Gastrocnemius medialis (tissue), 4 donors: Measurements from ENCODE around the gene PARN. TPM values are rescaled to one million over a fixed set of nuclear protein-coding genes. Genes with fewer than 3 reads are reported as not detected.
A peak's percentile ranks its signal among the peaks of the same experiment; 100 is the strongest.

Experiments
- ATAC-seq, 2 donors: fragments of 150-250 bp; one replicate each; pipeline ENCODE4 v1.9.1; 2016
- DNase-seq, 2 donors: peaks; one replicate each; pipeline ENCODE4 v3.0.0-alpha.2; 2019
- H3K27ac ChIP-seq, 4 donors: fragments of 200-600 bp; sonication (generic); 1 replicate in 1 of 4; 2 replicates in 3 of 4; pipeline ENCODE4 v1.5.1; 2016 to 2018; ENCODE audit warnings: mild to moderate bottlenecking in 2 of 4, moderate library complexity in 1 of 4
- H3K27me3 ChIP-seq, 3 donors: fragments of 200-600 bp; sonication (generic) in 2 of 3; 1 replicate in 1 of 3; 2 replicates in 2 of 3; pipeline versions ENCODE4 v1.5.1 to v1.6.0; 2016 to 2019; ENCODE audit warnings: mild to moderate bottlenecking in 1 of 3, moderate library complexity in 1 of 3
- H3K36me3 ChIP-seq, 2 donors: fragments of 200-600 bp; sonication (generic) in 1 of 2; one replicate each; pipeline ENCODE4 v1.5.1; 2017 to 2018
- H3K4me1 ChIP-seq, 2 donors: fragments of 200-600 bp; sonication (generic) in 1 of 2; one replicate each; pipeline ENCODE4 v1.5.1; 2016 to 2017; ENCODE audit warnings: mild to moderate bottlenecking in 2 of 2
- H3K4me3 ChIP-seq, 4 donors: fragments of 200-600 bp; sonication (generic) in 3 of 4; 1 replicate in 1 of 4; 2 replicates in 3 of 4; pipeline ENCODE4 v1.5.1; 2016 to 2019; ENCODE audit warnings: mild to moderate bottlenecking in 2 of 4
- H3K9me3 ChIP-seq, 3 donors: fragments of 200-600 bp; sonication (generic) in 2 of 3; 1 replicate in 1 of 3; 2 replicates in 2 of 3; pipeline ENCODE4 v1.5.1; 2016 to 2019
- POLR2A ChIP-seq, 2 donors: fragments of 450-650 bp; IDR thresholded peaks; one replicate each; pipeline ENCODE4 v1.6.1; 2017; ENCODE audit warnings: antibody characterized with exemption in 2 of 2, mild to moderate bottlenecking in 2 of 2, moderate library complexity in 2 of 2
- in situ Hi-C, 4 donors: fragments of 200-750 bp; cut with MboI; loops; one replicate each; pipeline versions ENCODE4 v1.15.0 to v1.8.0; 2017; ENCODE audit warnings: low sequenced_read_pairs in 4 of 4
- intact Hi-C: fragments of 100-400 bp; cut with DNase I; formaldehyde crosslinking; loops from one replicate; pipeline ENCODE4 v1.15.1; 2023; ENCODE audit warnings: low total_unique reads
- total RNA-seq, 4 donors: library from RNA; depleted of rRNA; stranded (reverse); fragments of >200 nt; gene quantifications; one replicate each; pipeline versions ENCODE4 v1.1.0 to v1.2.3, GENCODE V29; 2016
- TF ChIP-seq, protein P1 (sequence below), 5 experiments: fragments of 450-650 bp in 3 of 5; fragments of 200-600 bp in 2 of 5; sonication (generic) in 2 of 5; IDR thresholded peaks in 4 of 5; conservative IDR thresholded peaks in 1 of 5; 1 replicate in 4 of 5; 2 replicates in 1 of 5; pipeline ENCODE4 v1.5.1; 2016 to 2019; ENCODE audit warnings: antibody characterized with exemption in 5 of 5, mild to moderate bottlenecking in 3 of 5, moderate library complexity in 3 of 5

The PARN gene
- total RNA-seq, 4 donors from 2014 or later: 18.8 to 44.9 (median 31.2) TPM

- Histone ChIP-seq H3K4me3 (peak overlapping the region in 2 of 4 donors; percentile 16 to 19), H3K27me3 (no peaks in the 10 kb centered on the region), H3K27ac (peak overlapping the region; percentile 76 to 88 (median 86)), H3K9me3 (no peaks in the 10 kb centered on the region), H3K4me1 (peaks cover 46 to 54% of the 10 kb centered on the region in 2 donors), H3K36me3 (no peaks in the 10 kb centered on the region)
- DNase-seq (no peak), ATAC-seq (peak; percentile 33 to 39)
- TF ChIP-seq, protein P1, sequence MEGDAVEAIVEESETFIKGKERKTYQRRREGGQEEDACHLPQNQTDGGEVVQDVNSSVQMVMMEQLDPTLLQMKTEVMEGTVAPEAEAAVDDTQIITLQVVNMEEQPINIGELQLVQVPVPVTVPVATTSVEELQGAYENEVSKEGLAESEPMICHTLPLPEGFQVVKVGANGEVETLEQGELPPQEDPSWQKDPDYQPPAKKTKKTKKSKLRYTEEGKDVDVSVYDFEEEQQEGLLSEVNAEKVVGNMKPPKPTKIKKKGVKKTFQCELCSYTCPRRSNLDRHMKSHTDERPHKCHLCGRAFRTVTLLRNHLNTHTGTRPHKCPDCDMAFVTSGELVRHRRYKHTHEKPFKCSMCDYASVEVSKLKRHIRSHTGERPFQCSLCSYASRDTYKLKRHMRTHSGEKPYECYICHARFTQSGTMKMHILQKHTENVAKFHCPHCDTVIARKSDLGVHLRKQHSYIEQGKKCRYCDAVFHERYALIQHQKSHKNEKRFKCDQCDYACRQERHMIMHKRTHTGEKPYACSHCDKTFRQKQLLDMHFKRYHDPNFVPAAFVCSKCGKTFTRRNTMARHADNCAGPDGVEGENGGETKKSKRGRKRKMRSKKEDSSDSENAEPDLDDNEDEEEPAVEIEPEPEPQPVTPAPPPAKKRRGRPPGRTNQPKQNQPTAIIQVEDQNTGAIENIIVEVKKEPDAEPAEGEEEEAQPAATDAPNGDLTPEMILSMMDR (IDR thresholded peaks at IDR 0.05 in 4 of 5, conservative IDR thresholded peaks at IDR 0.05 in 1 of 5): no peak
- no peak for TF ChIP-seq POLR2A (IDR thresholded peaks at IDR 0.05)
- intact Hi-C loops (no loop called here), in situ Hi-C loops (no loop called here)
Observed at GRCh38 chr16:14496786-14497185, 133.3 kb downstream of the PARN start.

DNA sequence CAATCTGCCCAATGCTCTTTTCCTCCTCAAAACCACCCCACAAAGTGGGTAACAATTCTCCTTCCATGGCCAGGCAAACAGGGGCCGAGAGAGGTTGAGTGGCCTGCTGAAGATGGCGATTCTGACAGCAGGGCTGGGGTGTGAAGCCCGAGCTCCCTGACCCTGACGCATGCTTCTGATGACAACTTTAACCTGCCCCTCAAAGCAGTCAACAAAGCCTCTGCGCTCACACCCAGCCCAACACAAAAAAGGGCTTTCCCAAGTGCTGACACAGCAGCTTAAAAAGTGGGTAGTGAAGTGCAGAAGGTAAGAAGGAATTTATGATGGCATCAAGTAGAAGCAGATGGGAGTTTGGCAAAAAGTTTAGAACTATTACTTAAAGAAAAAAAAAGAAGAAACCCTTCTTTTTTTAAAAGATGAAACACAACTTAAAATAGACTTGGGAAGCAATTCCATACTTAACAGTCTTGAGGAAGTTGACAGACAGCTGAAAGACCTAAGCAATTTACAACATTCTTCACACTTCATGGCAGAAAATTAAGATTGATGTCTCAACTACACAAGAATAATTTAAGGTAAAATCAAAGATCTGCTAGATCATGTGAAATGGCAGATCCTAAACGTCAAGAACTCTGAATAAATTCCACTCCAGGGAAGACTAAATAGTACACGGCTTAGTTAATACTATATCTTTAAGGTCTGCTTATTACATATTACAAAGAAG is 133.9 kb downstream of the PARN start:
- Histone ChIP-seq H3K4me3 (no peak overlapping the region), H3K9me3 (no peaks in the 10 kb centered on the region), H3K27me3 (no peaks in the 10 kb centered on the region), H3K36me3 (no peaks in the 10 kb centered on the region), H3K4me1 (peaks cover 44 to 54% of the 10 kb centered on the region in 2 donors), H3K27ac (peak overlapping the region; percentile 76 to 88 (median 86))
- intact Hi-C loops (no loop called here), in situ Hi-C loops (no loop called here)
- TF ChIP-seq POLR2A (IDR thresholded peaks at IDR 0.05): no peak
- TF ChIP-seq, protein P1 (IDR thresholded peaks at IDR 0.05 in 4 of 5, conservative IDR thresholded peaks at IDR 0.05 in 1 of 5): no peak
- ATAC-seq (no peak), DNase-seq (no peak)

DNA sequence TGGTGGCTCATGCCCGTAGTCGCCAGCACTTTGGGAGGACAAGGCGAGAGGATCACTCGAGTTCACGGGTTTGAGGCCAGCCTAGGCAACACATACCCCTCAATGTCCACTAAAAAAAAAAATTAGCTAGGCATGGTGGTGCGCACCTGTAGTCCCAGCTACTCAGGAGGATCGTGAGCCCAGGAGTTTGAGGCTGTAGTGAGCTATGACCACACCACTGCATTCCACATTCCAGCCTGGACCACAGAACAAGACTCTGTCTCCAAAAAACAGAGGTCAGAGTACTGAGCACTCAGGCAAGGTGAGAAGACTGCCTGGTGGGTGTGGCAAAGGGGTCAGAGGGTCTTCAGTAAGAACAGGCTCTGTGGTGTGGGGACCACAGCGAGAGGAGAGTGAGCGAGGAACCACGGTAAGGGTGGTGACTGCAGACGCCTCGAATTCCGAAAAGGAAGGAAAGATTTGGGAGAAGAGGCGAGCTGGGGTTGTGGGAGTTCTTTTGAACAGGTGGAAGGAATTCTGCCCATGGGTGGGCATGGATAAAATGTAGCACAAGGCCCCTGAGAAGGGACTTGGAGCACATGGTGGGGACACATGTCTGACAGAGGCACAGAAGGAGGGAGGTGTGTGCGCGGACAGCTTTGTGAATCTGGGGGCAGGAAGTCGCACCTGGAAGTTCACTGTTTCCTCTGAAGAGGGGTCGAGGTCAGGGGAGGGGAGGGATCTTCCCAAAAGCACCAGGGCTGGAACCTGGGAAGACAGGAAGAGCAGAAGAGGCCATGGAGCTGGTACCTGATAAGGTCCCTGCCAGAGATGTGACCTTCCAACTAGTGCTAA is 134.6 kb downstream of the PARN start:
- Histone ChIP-seq H3K27ac (peak overlapping the region in 3 of 4 donors; percentile 76 to 88 (median 85)), H3K9me3 (no peaks in the 10 kb centered on the region), H3K27me3 (no peaks in the 10 kb centered on the region), H3K4me3 (no peak overlapping the region), H3K4me1 (peaks cover 37 to 50% of the 10 kb centered on the region in 2 donors), H3K36me3 (no peaks in the 10 kb centered on the region)
- no peak for TF ChIP-seq POLR2A (IDR thresholded peaks at IDR 0.05)
- TF ChIP-seq, protein P1 (IDR thresholded peaks at IDR 0.05 in 4 of 5, conservative IDR thresholded peaks at IDR 0.05 in 1 of 5): no peak
- in situ Hi-C loops: no loop called here
- intact Hi-C loops: no loop called here
- ATAC-seq (no peak), DNase-seq (no peak)

DNA sequence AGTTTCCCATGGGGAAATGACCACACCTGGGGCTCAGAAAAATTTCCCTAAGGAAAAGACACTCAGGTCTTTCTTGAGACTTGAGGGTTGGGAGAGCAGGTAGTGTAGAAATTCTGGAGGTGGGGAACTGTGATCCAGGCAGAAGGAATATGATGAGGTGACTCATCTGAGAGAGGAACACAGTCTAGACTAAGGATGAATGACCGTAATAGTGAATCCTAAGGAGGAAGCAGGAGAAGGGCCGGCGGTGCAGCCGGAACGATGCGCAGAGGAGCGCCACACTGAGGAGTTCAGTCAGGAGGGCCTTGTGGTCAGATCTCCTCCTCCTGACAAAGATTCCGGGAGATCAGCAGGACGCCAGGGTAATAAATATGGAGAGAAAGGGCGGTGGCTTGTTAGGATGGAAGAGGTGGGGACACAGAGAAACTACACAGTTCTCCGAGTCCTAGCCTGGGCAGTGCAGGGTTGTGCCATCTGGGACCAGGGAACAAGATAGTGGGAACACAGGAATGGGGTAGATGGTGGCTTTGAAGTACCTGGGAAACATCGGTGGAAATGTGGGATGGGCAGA is 135.6 kb downstream of the PARN start:
- H3K4me1 ChIP-seq: peaks cover 33 to 48% of the 10 kb centered on the region in 2 donors
- intact Hi-C loops: no loop called here
- ATAC-seq: no peak

More for the DNA sequence above, 135.6 kb downstream of the PARN start:
- no peak for TF ChIP-seq POLR2A (IDR thresholded peaks at IDR 0.05)
- TF ChIP-seq, protein P1 (IDR thresholded peaks at IDR 0.05 in 4 of 5, conservative IDR thresholded peaks at IDR 0.05 in 1 of 5): no peak
- Histone ChIP-seq H3K27ac (peak overlapping the region in 1 of 4 donors; percentile 12), H3K27me3 (no peaks in the 10 kb centered on the region), H3K9me3 (no peaks in the 10 kb centered on the region), H3K4me3 (no peak overlapping the region), H3K36me3 (no peaks in the 10 kb centered on the region)
- in situ Hi-C loops: no loop called here
- no peak for DNase-seq
